OCI-LY3 (cell line): ENCODE data around the gene GRK6.

Experiments used
- H2AFZ ChIP-seq: fragments of 200-600, 300-600 bp; shearing (Covaris generic); 2 replicates; pipeline ENCODE4 v1.6.0; 2014; ENCODE audit warnings: antibody characterized with exemption, low read depth, low read length
- H3K27ac ChIP-seq: fragments of 200-600, 300-600 bp; sonication (generic); 2 replicates; pipeline ENCODE4 v1.5.1; 2014; ENCODE audit warnings: mild to moderate bottlenecking, low read length, moderate library complexity, mixed read lengths
- H3K27me3 ChIP-seq: fragments of 200-600, 300-600 bp; sonication (generic); 2 replicates; pipeline ENCODE4 v1.6.1; 2014; ENCODE audit warnings: low read depth, low read length, mixed read lengths
- H3K36me3 ChIP-seq: fragments of 200-600, 300-600 bp; sonication (generic); replicated peaks from 2 replicates; pipeline ENCODE3; 2014; ENCODE audit warnings: low read depth, low read length, mixed read lengths
- H3K4me1 ChIP-seq: fragments of 300-600, 200-600 bp; sonication (generic); 2 replicates; pipeline ENCODE4 v1.6.1; 2014; ENCODE audit warnings: low read length, mixed read lengths
- H3K4me2 ChIP-seq: fragments of 200-600, 300-600 bp; sonication (generic); 2 replicates; pipeline ENCODE4 v1.6.1; 2014; ENCODE audit warnings: low read length, mixed read lengths
- H3K4me3 ChIP-seq: fragments of 300-600, 200-600 bp; sonication (generic); 2 replicates; pipeline ENCODE4 v1.5.1; 2014; ENCODE audit warnings: antibody characterized with exemption, mild to moderate bottlenecking, low read length, moderate library complexity
- H3K79me2 ChIP-seq: fragments of 300-600, 200-600 bp; shearing (Covaris generic); 2 replicates; pipeline ENCODE4 v1.6.1; 2014; ENCODE audit warnings: mild to moderate bottlenecking, low read length, mixed read lengths
- H3K9ac ChIP-seq: fragments of 300-600, 200-600 bp; shearing (Covaris generic); 2 replicates; pipeline ENCODE4 v1.6.0; 2014; ENCODE audit warnings: mild to moderate bottlenecking, low read length, moderate library complexity
- H3K9me3 ChIP-seq: fragments of 200-600, 300-600 bp; shearing (Covaris generic); 2 replicates; pipeline ENCODE4 v1.6.1; 2014; ENCODE audit warnings: low read length, mixed read lengths; ENCODE audit not compliant: insufficient read depth
- H4K20me1 ChIP-seq: fragments of 200-600, 300-600 bp; sonication (generic); 2 replicates; pipeline ENCODE4 v1.6.1; 2016; ENCODE audit warnings: low read length, mixed read lengths; ENCODE audit not compliant: insufficient read depth
- CTCF ChIP-seq: fragments of 200-600, 300-600 bp; sonication (generic); IDR thresholded peaks from 2 replicates; pipeline ENCODE4 v1.5.1; 2014; ENCODE audit warnings: antibody characterized with exemption, low read length, low read depth
- EZH2phosphoT487 ChIP-seq: fragments of 200-600 bp; shearing (Covaris generic); IDR thresholded peaks from 2 replicates; pipeline ENCODE4 v1.6.1; 2018; ENCODE audit warnings: antibody characterized with exemption, mixed run types, low read depth

The GRK6 gene

GRCh38 chr5:177491429-177491945, 65.0 kb downstream of the GRK6 start:
- H3K4me2 ChIP-seq: no peak overlapping the region
- H3K27me3 ChIP-seq: peaks cover 3% of the 10 kb centered on the region; the same call in 1 of the 2 replicates
- no peaks in the 10 kb centered on the region for H3K36me3 ChIP-seq
- H3K9me3 ChIP-seq: no peaks in the 10 kb centered on the region
- H3K27ac ChIP-seq: no peak overlapping the region
- no peak overlapping the region for H2AFZ ChIP-seq
- H3K4me3 ChIP-seq: no peak overlapping the region
- no peaks in the 10 kb centered on the region; the same call in 1 of the 2 replicates for H4K20me1 ChIP-seq
- H3K79me2 ChIP-seq: no peaks in the 10 kb centered on the region
- TF ChIP-seq EZH2phosphoT487 (no peak), CTCF (peak; percentile 44)
- no peak overlapping the region for H3K9ac ChIP-seq
- peaks cover 44% of the 10 kb centered on the region for H3K4me1 ChIP-seq

DNA sequence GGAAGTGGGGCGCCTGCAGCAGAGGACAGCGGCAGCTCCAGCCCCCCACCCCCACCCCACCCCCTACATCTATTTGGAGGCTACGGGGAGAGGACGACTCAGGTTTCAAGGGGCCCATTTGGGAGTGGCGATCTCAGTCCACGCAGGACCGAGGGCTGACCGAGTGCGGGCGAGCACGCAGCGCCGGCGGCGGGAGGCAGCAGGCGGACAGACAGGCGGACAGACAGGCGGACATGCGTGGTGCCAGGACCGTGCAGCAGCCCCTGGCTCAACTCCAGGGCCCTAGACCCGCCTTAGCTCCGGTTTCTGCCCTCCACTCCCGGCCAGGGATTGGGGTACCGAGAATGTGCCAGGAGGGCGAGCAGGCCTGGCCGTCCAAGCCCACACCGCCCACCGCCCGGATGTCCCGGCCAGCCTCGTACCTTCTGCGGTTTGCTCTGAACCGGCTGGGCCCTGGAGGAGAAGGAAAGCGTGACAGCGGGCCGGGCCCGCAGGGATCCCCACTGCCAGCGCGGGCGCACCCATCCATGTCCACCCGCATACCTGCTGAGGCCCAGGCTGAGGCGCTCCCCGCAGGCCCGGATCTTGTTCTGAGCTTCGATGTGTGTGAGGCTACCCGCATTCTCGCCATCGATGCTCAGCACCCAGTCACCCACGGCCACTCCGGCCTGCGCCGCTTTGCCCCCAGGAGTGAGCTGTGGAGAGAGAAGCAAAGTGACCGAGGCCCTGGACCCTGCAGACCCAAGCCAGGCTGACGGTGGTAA, 65.7 kb downstream of the GRK6 start:
- H3K4me3 ChIP-seq: no peak overlapping the region
- no peaks in the 10 kb centered on the region for H3K79me2 ChIP-seq
- no peak overlapping the region for H3K9ac ChIP-seq
- peaks cover 5% of the 10 kb centered on the region; the same call in 1 of the 2 replicates for H3K27me3 ChIP-seq
- H3K4me1 ChIP-seq: peaks cover 47% of the 10 kb centered on the region
- H3K36me3 ChIP-seq: no peaks in the 10 kb centered on the region
- H3K9me3 ChIP-seq: no peaks in the 10 kb centered on the region
- H3K27ac ChIP-seq: no peak overlapping the region
- H3K4me2 ChIP-seq: no peak overlapping the region
- H2AFZ ChIP-seq: no peak overlapping the region
- no peaks in the 10 kb centered on the region; the same call in 1 of the 2 replicates for H4K20me1 ChIP-seq
- no peak for TF ChIP-seq EZH2phosphoT487
- no peak for TF ChIP-seq CTCF
